Loucy (cell line): Measurements from ENCODE around the gene PI3.
A peak's percentile ranks its signal among the peaks of the same experiment; 100 is the strongest.
"Not testable (repeated sequence)": the region's sequence is repeated elsewhere in the genome, so short reads cannot be mapped to it uniquely, and the experiment has no call there.

ENCODE experiments used
- H2AFZ ChIP-seq: fragments of 200-600 bp; sonication (generic); 2 replicates; pipeline ENCODE4 v1.6.0; 2016; ENCODE audit warnings: antibody characterized with exemption, mild to moderate bottlenecking, low read length, moderate library complexity
- H3F3A ChIP-seq: fragments of 200-600 bp; 2 replicates; pipeline ENCODE4 v1.6.0; 2016; ENCODE audit warnings: antibody characterized with exemption, low read depth, mild to moderate bottlenecking
- H3K27me3 ChIP-seq: fragments of 200-600 bp; sonication (generic); 2 replicates; pipeline ENCODE4 v1.6.1; 2014; ENCODE audit warnings: low read length, mild to moderate bottlenecking; ENCODE audit not compliant: insufficient read depth, poor library complexity, severe bottlenecking
- H3K36me3 ChIP-seq: fragments of 200-600 bp; sonication (generic); 2 replicates; pipeline ENCODE4 v1.6.1; 2016; ENCODE audit warnings: low read length; ENCODE audit not compliant: insufficient read depth
- H3K4me1 ChIP-seq: fragments of 200-600 bp; sonication (generic); 2 replicates; pipeline ENCODE4 v1.5.1; 2014; ENCODE audit warnings: low read length, mild to moderate bottlenecking; ENCODE audit not compliant: insufficient read depth, poor library complexity, severe bottlenecking
- H3K4me2 ChIP-seq: fragments of 200-600 bp; sonication (generic); 2 replicates; pipeline ENCODE4 v1.6.0; 2014; ENCODE audit warnings: antibody characterized with exemption, low read length, low read depth, mild to moderate bottlenecking; ENCODE audit not compliant: poor library complexity, severe bottlenecking
- H3K4me3 ChIP-seq: fragments of 200-600 bp; sonication (generic); 2 replicates; pipeline ENCODE4 v1.5.1; 2014; ENCODE audit warnings: low read length, mild to moderate bottlenecking, mixed read lengths; ENCODE audit not compliant: poor library complexity, severe bottlenecking
- H3K79me2 ChIP-seq: fragments of 200-600 bp; sonication (generic); 2 replicates; pipeline ENCODE4 v1.6.1; 2014; ENCODE audit warnings: low read length; ENCODE audit not compliant: insufficient read depth
- H3K9ac ChIP-seq: fragments of 200-600 bp; sonication (generic); 2 replicates; pipeline ENCODE4 v1.6.0; 2014; ENCODE audit warnings: mild to moderate bottlenecking, low read depth, low read length, moderate library complexity; ENCODE audit not compliant: poor library complexity, severe bottlenecking
- H3K9me2 ChIP-seq: fragments of 200-600 bp; sonication (generic); replicated peaks from 2 replicates; pipeline ENCODE4 v1.6.1; 2016; ENCODE audit warnings: low read depth, low read length, mixed read lengths
- H3K9me3 ChIP-seq: fragments of 200-600 bp; sonication (generic); 2 replicates; pipeline ENCODE4 v1.6.1; 2014; ENCODE audit warnings: mild to moderate bottlenecking, antibody characterized with exemption, low read length, low read depth; ENCODE audit not compliant: insufficient read depth
- H4K20me1 ChIP-seq: fragments of 200-600 bp; sonication (generic); 2 replicates; pipeline ENCODE4 v1.6.0; 2014; ENCODE audit warnings: antibody characterized with exemption, low read length, mild to moderate bottlenecking; ENCODE audit not compliant: insufficient read depth, poor library complexity, severe bottlenecking
- EZH2phosphoT487 ChIP-seq: fragments of 200-600 bp; IDR thresholded peaks from 2 replicates; pipeline ENCODE4 v1.6.1; 2018; ENCODE audit warnings: antibody characterized with exemption, mild to moderate bottlenecking, moderate library complexity, borderline replicate concordance
- TF ChIP-seq, protein P1 (sequence below): fragments of 200-600 bp; sonication (generic); conservative IDR thresholded peaks from 2 replicates; pipeline ENCODE4 v1.5.1; 2014; ENCODE audit warnings: mild to moderate bottlenecking, antibody characterized with exemption, low read length

The PI3 gene

DNA sequence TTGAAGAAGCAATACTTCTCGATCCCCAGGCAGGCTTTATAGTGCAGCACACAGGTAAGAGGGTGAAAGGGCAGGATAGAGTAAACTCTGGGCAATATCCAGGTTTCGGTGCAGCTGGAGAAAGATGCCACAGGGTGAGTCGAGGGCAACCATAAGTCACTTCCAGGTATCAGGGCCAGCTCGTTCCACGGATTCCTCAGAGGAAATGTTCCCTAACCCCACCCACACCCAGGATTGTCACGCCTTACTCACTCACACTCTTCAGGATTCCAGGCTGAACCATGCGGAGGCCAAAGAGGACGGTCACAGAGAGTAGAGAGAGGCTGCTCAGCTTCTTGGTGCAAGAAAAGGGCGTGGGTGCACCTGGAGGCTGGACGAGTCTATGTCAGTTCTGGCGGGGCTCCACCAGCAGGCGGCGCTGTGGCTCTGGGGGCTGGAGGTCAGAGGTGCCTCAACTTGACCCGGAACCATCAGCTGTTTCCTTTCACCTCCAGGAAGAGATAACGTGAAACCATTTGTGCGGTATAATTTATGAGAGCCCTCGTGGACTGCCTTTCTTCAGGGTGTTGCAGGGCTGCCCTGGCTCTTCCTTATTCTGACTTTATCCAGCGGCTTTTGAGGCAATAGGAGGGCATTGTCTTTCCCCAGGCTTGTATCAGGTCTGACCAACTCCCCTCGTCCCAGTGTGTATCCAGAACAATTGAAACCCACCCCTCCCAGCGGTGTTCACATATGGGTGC, 36.0 kb upstream of the PI3 start:
- no peaks in the 10 kb centered on the region for H3K9me3 ChIP-seq
- no peaks in the 10 kb centered on the region for H3K4me1 ChIP-seq
- H3K27me3 ChIP-seq: peaks cover 4% of the 10 kb centered on the region
- H3K4me2 ChIP-seq: no peak overlapping the region
- H2AFZ ChIP-seq: no peak overlapping the region
- TF ChIP-seq, protein P1, sequence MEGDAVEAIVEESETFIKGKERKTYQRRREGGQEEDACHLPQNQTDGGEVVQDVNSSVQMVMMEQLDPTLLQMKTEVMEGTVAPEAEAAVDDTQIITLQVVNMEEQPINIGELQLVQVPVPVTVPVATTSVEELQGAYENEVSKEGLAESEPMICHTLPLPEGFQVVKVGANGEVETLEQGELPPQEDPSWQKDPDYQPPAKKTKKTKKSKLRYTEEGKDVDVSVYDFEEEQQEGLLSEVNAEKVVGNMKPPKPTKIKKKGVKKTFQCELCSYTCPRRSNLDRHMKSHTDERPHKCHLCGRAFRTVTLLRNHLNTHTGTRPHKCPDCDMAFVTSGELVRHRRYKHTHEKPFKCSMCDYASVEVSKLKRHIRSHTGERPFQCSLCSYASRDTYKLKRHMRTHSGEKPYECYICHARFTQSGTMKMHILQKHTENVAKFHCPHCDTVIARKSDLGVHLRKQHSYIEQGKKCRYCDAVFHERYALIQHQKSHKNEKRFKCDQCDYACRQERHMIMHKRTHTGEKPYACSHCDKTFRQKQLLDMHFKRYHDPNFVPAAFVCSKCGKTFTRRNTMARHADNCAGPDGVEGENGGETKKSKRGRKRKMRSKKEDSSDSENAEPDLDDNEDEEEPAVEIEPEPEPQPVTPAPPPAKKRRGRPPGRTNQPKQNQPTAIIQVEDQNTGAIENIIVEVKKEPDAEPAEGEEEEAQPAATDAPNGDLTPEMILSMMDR: peak; percentile 82
- TF ChIP-seq EZH2phosphoT487: no peak
- H3K9ac ChIP-seq: no peak overlapping the region
- no peak overlapping the region for H3K4me3 ChIP-seq
- H3K36me3 ChIP-seq: no peaks in the 10 kb centered on the region
- H4K20me1 ChIP-seq: no peaks in the 10 kb centered on the region
- H3K9me2 ChIP-seq: no peaks in the 10 kb centered on the region
- no peaks in the 10 kb centered on the region for H3K79me2 ChIP-seq
- H3F3A ChIP-seq: no peaks in the 10 kb centered on the region

DNA sequence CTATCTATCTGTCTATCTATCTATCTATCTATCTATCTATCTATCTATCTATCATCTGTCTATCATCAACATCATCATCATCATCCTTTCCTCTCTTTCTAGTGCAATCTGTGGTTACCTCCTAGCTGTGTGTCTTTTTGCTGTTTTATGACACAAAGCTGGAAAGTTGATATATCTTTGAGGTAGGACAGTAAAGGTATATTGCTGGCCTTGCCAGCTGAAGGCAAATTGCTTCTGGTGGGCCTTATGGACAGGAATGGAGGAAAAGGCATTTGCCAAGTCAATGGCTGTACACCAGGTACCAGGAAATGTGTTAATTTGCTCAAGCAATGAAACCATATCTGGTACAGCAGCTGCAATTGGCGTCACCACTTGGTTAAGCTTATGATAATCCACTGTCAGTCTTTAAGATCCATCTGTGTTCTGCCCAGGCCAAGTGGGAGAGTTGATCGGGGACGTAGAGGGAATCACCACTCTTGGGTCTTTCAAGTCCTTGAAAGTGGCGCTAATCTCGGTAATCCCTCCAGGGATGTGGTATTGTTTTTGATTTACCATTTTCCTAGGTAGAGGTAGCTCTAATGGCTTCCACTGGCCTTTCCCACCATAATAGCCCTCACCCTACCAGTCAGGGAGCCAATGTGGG, 34.8 kb upstream of the PI3 start:
- not testable (repeated sequence) for H3K4me1 ChIP-seq, H3K4me2 ChIP-seq, H2AFZ ChIP-seq, H3K9me2 ChIP-seq, H3K36me3 ChIP-seq, H4K20me1 ChIP-seq, H3K79me2 ChIP-seq, H3F3A ChIP-seq, H3K4me3 ChIP-seq, H3K9me3 ChIP-seq, H3K9ac ChIP-seq
- H3K27me3 ChIP-seq: peaks cover 16% of the 10 kb centered on the region

DNA sequence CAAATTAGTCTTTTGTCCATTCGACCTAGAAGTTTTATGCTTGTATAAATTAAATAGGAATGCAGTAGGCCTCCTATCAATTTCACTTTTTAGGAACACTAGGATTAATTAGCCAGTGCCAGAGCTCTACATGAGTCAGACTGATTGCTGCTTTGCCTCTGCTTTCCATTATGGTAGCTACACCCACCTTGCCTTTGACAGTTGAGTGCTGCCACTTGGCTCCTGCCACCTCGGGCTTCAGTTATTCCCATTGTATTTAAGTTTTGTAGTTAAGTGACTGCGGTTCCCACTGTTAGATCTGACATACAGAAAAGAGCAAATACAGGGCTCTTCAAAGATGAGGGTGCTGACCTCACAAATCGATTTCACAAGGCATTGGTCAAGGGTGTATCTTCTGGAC, 33.9 kb upstream of the PI3 start:
- Histone ChIP-seq H3K4me1 (no peaks in the 10 kb centered on the region), H3F3A (no peaks in the 10 kb centered on the region), H2AFZ (no peak overlapping the region), H3K36me3 (no peaks in the 10 kb centered on the region), H4K20me1 (no peaks in the 10 kb centered on the region), H3K9ac (no peak overlapping the region), H3K79me2 (no peaks in the 10 kb centered on the region), H3K9me2 (no peaks in the 10 kb centered on the region), H3K4me3 (no peak overlapping the region), H3K27me3 (peaks cover 25% of the 10 kb centered on the region), H3K9me3 (no peaks in the 10 kb centered on the region), H3K4me2 (no peak overlapping the region)
- TF ChIP-seq EZH2phosphoT487: no peak
- TF ChIP-seq, protein P1: no peak

DNA sequence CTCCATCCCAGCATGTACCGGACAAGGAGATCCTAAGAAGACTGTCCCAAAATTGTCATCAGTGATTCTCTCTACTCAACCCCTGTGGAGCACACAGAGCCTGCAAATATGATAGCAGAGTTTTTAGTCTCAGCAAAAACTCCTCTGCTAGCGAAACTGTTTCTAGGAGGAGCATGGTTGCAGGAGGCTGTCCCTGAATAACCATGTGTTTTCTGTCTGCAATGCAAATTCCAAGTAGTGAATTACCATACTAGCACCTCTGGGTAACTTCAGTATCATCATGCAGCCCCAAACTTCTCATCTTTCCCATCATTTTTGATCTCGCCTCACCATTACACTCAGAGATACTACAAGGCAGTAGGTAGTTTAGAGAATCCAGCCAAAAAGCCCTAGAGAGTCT, 25.6 kb upstream of the PI3 start:
- Histone ChIP-seq H3K9me3 (no peaks in the 10 kb centered on the region), H3K9me2 (no peaks in the 10 kb centered on the region), H4K20me1 (no peaks in the 10 kb centered on the region), H3K4me3 (no peak overlapping the region), H3K4me1 (no peaks in the 10 kb centered on the region), H3K27me3 (peaks cover 38% of the 10 kb centered on the region), H3K79me2 (no peaks in the 10 kb centered on the region), H3F3A (no peaks in the 10 kb centered on the region), H2AFZ (no peak overlapping the region), H3K36me3 (no peaks in the 10 kb centered on the region), H3K4me2 (no peak overlapping the region), H3K9ac (no peak overlapping the region)
- TF ChIP-seq, protein P1: no peak
